Neural cell (in vitro differentiated cells): ENCODE data around the gene SEC61B. TPM values are rescaled to one million over a fixed set of nuclear protein-coding genes. Genes with fewer than 3 reads are reported as not detected.

Experiments used
- H2AFZ ChIP-seq: fragments of 200-600, 300-800 bp; sonication (generic), shearing (Covaris generic); 2 replicates; pipeline ENCODE4 v1.6.0; 2014; ENCODE audit warnings: low read depth, mild to moderate bottlenecking, antibody characterized with exemption, low read length, moderate library complexity
- H3F3A ChIP-seq: fragments of 200-600 bp; shearing (Covaris generic); 2 replicates; pipeline ENCODE4 v1.6.1; 2016; ENCODE audit warnings: mild to moderate bottlenecking, moderate library complexity, mixed read lengths, antibody characterized with exemption, low read length; ENCODE audit not compliant: insufficient read depth, poor library complexity, severe bottlenecking
- H3K27ac ChIP-seq: fragments of 200-600, 300-800 bp; sonication (generic), shearing (Covaris generic); 2 replicates; pipeline ENCODE4 v1.5.1; 2014; ENCODE audit warnings: mild to moderate bottlenecking, low read length, moderate library complexity
- H3K27me3 ChIP-seq: fragments of 300-800, 200-600 bp; sonication (generic), shearing (Covaris generic); 2 replicates; pipeline ENCODE4 v1.6.0; 2014; ENCODE audit warnings: mild to moderate bottlenecking, low read depth, low read length, moderate library complexity; ENCODE audit not compliant: insufficient read depth
- H3K36me3 ChIP-seq: fragments of 300-800, 200-600 bp; sonication (generic), shearing (Covaris generic); 2 replicates; pipeline ENCODE4 v1.5.1; 2014; ENCODE audit warnings: mild to moderate bottlenecking, antibody characterized with exemption, low read length, moderate library complexity; ENCODE audit not compliant: insufficient read depth
- H3K4me2 ChIP-seq: fragments of 300-800, 200-600 bp; sonication (generic), shearing (Covaris generic); 2 replicates; pipeline ENCODE4 v1.6.0; 2014; ENCODE audit warnings: mild to moderate bottlenecking, low read length
- H3K4me3 ChIP-seq: fragments of 300-800, 200-600 bp; sonication (generic), shearing (Covaris generic); 2 replicates; pipeline ENCODE4 v1.5.1; 2014; ENCODE audit warnings: mild to moderate bottlenecking, low read length, moderate library complexity
- H3K79me2 ChIP-seq: fragments of 200-600 bp; shearing (Covaris generic); replicated peaks from 2 replicates; pipeline ENCODE4 v1.6.0; 2014; ENCODE audit warnings: mild to moderate bottlenecking, low read length, moderate library complexity; ENCODE audit not compliant: insufficient read depth
- H3K9ac ChIP-seq: fragments of 300-800, 200-600 bp; sonication (generic), shearing (Covaris generic); 2 replicates; pipeline ENCODE4 v1.6.1; 2016; ENCODE audit warnings: mild to moderate bottlenecking, low read length, mixed read lengths
- H3K9me2 ChIP-seq: fragments of 200-600 bp; shearing (Covaris generic); 2 replicates; pipeline ENCODE4 v1.6.1; 2016; ENCODE audit warnings: mild to moderate bottlenecking, low read length, mixed read lengths; ENCODE audit not compliant: insufficient read depth
- H3K9me3 ChIP-seq: fragments of 200-600, 300-800 bp; sonication (generic), shearing (Covaris generic); 2 replicates; pipeline ENCODE4 v1.6.1; 2016; ENCODE audit warnings: mild to moderate bottlenecking, mixed run types, low read length, moderate library complexity, mixed read lengths
- H4K20me1 ChIP-seq: fragments of 200-600 bp; shearing (Covaris generic); 2 replicates; pipeline ENCODE4 v1.6.1; 2016; ENCODE audit warnings: mild to moderate bottlenecking, mixed run types; ENCODE audit not compliant: insufficient read depth
- CTCF ChIP-seq: fragments of 450-650 bp; IDR thresholded peaks from 2 replicates; pipeline ENCODE4 v1.5.1; 2014; ENCODE audit warnings: antibody characterized with exemption, mild to moderate bottlenecking, moderate library complexity; ENCODE audit not compliant: poor library complexity, severe bottlenecking
- EP300 ChIP-seq: fragments of 450-650 bp; conservative IDR thresholded peaks from 2 replicates; pipeline ENCODE4 v1.6.1; 2014; ENCODE audit warnings: antibody characterized with exemption, mild to moderate bottlenecking, moderate library complexity; ENCODE audit not compliant: poor library complexity, severe bottlenecking
- EZH2 ChIP-seq: fragments of 200-600, 300-800 bp; shearing (Covaris generic), sonication (generic); IDR thresholded peaks from 2 replicates; pipeline ENCODE4 v1.6.1; 2014; ENCODE audit warnings: antibody characterized with exemption, low read length, borderline replicate concordance, mild to moderate bottlenecking; ENCODE audit not compliant: insufficient read depth, poor library complexity, severe bottlenecking
- MXI1 ChIP-seq: fragments of 450-650 bp; conservative IDR thresholded peaks from 2 replicates; pipeline ENCODE4 v1.6.1; 2014; ENCODE audit warnings: antibody characterized with exemption, mild to moderate bottlenecking; ENCODE audit not compliant: poor library complexity, severe bottlenecking
- POLR2AphosphoS5 ChIP-seq: IDR thresholded peaks from 2 replicates; pipeline ENCODE4 v1.6.1; 2012
- RAD21 ChIP-seq: fragments of 450-650 bp; conservative IDR thresholded peaks from 2 replicates; pipeline ENCODE4 v1.6.1; 2014; ENCODE audit warnings: antibody characterized with exemption, mild to moderate bottlenecking, moderate library complexity
- REST ChIP-seq: IDR thresholded peaks from 2 replicates; pipeline ENCODE4 v1.6.1; 2012; ENCODE audit warnings: borderline replicate concordance
- SMC3 ChIP-seq: fragments of 450-650 bp; conservative IDR thresholded peaks from 2 replicates; pipeline ENCODE4 v1.6.1; 2014; ENCODE audit warnings: antibody characterized with exemption, mild to moderate bottlenecking, moderate library complexity; ENCODE audit not compliant: poor library complexity
- TAF1 ChIP-seq: IDR thresholded peaks from 2 replicates; pipeline ENCODE4 v1.6.1; 2012; ENCODE audit warnings: low read depth
- polyA plus RNA-seq: library from polyadenylated mRNA; depleted of rRNA; stranded (reverse); fragments of >200 nt; gene quantifications from 2 replicates; pipeline ENCODE4 v1.2.3, GENCODE V29; 2014

Gene SEC61B
- polyA plus RNA-seq, 1 donor from 2014 or later = 203 TPM

- H3K27ac ChIP-seq = no peak overlapping the region
- H4K20me1 ChIP-seq = no peaks in the 10 kb centered on the region
- H3K9me2 ChIP-seq = no peaks in the 10 kb centered on the region
- no peak overlapping the region for H3K4me2 ChIP-seq
- H3K79me2 ChIP-seq = no peaks in the 10 kb centered on the region
- TF ChIP-seq EZH2 = no peak
- H3F3A ChIP-seq = no peaks in the 10 kb centered on the region
- H3K36me3 ChIP-seq = no peaks in the 10 kb centered on the region
- no peaks in the 10 kb centered on the region for H3K9me3 ChIP-seq
- H3K9ac ChIP-seq = no peak overlapping the region
- no peaks in the 10 kb centered on the region for H3K27me3 ChIP-seq
- no peak overlapping the region for H2AFZ ChIP-seq
- no peak overlapping the region for H3K4me3 ChIP-seq
These were observed 45.5 kb upstream of the SEC61B start for GRCh38 chr9:99176527-99177013.

- Histone ChIP-seq H3K9me2 (no peaks in the 10 kb centered on the region), H3K4me2 (no peak overlapping the region), H3K27ac (no peak overlapping the region), H3K4me3 (no peak overlapping the region), H3K9me3 (no peaks in the 10 kb centered on the region), H3K27me3 (no peaks in the 10 kb centered on the region), H3K36me3 (no peaks in the 10 kb centered on the region), H3F3A (no peaks in the 10 kb centered on the region), H2AFZ (no peak overlapping the region), H3K79me2 (no peaks in the 10 kb centered on the region), H4K20me1 (no peaks in the 10 kb centered on the region), H3K9ac (no peak overlapping the region)
- TF ChIP-seq MXI1 (no peak), RAD21 (no peak), POLR2AphosphoS5 (no peak), SMC3 (no peak), CTCF (no peak), REST (no peak), EZH2 (no peak), TAF1 (no peak), EP300 (no peak)
These were observed 44.3 kb upstream of the SEC61B start for GRCh38 chr9:99177576-99178366.
